Choroid plexus epithelial cell (primary cell): ENCODE results near the gene MLH3.

Experiments
- DNase-seq: peaks from one replicate; pipeline ENCODE4 v3.0.0-alpha.2; 2010; ENCODE audit warnings: low read depth
- H3K4me3 ChIP-seq: 2 replicates; pipeline ENCODE4 v1.5.1; 2011; ENCODE audit warnings: low read depth, mild to moderate bottlenecking, control low read depth, low read length, moderate library complexity
- TF ChIP-seq, protein P1 (sequence below): conservative IDR thresholded peaks from 2 replicates; pipeline ENCODE4 v1.5.1; 2011; ENCODE audit warnings: low read depth, mild to moderate bottlenecking, control low read depth, inconsistent platforms, low read length, moderate library complexity

Gene MLH3

DNA sequence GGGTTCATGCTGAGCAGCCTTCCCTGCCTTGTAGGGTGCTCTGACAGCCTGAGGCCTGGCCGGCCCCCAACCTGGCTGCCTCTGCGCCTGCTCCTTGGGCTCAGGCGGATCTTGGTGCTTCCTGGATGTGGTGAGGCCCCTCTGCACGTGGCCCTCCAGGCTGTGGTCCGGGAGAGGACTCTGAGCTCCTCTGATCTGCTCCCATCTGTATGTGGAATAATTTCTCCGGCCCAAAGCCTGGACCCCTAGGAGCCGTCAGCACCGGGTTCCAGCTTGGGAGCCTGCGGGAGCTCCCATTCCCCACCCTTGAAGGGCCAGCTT, 69.8 kb downstream of the MLH3 start:
- DNase-seq: peak; percentile 84
- no peak overlapping the region for H3K4me3 ChIP-seq
- TF ChIP-seq, protein P1, sequence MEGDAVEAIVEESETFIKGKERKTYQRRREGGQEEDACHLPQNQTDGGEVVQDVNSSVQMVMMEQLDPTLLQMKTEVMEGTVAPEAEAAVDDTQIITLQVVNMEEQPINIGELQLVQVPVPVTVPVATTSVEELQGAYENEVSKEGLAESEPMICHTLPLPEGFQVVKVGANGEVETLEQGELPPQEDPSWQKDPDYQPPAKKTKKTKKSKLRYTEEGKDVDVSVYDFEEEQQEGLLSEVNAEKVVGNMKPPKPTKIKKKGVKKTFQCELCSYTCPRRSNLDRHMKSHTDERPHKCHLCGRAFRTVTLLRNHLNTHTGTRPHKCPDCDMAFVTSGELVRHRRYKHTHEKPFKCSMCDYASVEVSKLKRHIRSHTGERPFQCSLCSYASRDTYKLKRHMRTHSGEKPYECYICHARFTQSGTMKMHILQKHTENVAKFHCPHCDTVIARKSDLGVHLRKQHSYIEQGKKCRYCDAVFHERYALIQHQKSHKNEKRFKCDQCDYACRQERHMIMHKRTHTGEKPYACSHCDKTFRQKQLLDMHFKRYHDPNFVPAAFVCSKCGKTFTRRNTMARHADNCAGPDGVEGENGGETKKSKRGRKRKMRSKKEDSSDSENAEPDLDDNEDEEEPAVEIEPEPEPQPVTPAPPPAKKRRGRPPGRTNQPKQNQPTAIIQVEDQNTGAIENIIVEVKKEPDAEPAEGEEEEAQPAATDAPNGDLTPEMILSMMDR: no peak

DNA sequence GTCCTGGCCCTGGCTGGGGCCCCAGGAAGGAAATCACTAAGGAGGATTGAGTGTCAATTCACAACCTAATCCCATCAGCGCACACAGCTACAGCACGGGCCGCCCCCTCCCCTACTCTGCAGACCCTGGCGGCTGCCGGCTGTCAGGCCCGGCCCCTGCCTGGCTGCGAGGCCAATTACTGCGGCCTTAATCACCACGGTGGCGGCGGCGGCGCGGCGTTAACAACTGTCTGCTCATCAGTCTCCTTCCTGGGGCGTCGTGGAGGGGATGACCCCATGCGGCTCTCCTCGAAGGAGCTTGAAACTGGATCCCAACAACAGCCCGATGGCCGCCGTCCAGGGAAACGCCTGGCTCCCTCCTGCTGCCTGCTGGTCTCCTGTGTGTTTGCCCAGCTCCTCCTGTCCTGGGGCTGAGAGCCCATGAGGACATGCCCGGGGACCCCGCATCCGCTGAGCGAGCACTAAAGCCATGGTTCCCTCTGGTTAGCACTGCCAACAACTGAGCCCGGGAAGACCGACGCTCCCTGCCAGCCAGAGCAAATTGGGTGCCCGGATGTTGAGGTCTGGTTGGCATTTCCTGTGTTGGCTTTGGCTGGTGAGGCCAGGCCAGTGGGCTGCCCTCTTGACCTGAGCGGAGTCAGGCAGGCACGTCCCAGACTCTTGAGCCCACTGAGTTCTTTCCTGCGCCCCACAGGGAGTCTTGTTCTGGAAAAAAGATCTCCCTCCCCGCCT, 70.4 kb downstream of the MLH3 start:
- H3K4me3 ChIP-seq: no peak overlapping the region
- peak; percentile 89 for DNase-seq
- TF ChIP-seq, protein P1: peak; percentile 27

DNA sequence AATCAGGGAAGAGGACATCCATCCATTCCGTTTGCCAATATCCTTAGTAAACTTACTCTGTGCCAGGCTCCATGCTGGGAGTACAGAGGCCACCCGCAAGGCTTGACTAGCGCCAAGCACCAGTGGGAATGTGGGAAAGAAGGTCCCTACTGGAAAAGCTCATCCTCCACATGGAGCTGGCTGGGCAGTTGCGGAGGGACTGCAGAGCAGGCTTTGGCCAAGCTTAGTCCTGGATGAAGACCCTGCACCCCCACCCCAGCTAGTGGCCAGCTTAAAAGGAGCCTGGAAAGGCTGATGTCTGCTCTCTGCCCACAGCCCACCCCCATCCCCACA, 70.9 kb downstream of the MLH3 start:
- TF ChIP-seq, protein P1: no peak
- H3K4me3 ChIP-seq: no peak overlapping the region
- peak; percentile 36 for DNase-seq

DNA sequence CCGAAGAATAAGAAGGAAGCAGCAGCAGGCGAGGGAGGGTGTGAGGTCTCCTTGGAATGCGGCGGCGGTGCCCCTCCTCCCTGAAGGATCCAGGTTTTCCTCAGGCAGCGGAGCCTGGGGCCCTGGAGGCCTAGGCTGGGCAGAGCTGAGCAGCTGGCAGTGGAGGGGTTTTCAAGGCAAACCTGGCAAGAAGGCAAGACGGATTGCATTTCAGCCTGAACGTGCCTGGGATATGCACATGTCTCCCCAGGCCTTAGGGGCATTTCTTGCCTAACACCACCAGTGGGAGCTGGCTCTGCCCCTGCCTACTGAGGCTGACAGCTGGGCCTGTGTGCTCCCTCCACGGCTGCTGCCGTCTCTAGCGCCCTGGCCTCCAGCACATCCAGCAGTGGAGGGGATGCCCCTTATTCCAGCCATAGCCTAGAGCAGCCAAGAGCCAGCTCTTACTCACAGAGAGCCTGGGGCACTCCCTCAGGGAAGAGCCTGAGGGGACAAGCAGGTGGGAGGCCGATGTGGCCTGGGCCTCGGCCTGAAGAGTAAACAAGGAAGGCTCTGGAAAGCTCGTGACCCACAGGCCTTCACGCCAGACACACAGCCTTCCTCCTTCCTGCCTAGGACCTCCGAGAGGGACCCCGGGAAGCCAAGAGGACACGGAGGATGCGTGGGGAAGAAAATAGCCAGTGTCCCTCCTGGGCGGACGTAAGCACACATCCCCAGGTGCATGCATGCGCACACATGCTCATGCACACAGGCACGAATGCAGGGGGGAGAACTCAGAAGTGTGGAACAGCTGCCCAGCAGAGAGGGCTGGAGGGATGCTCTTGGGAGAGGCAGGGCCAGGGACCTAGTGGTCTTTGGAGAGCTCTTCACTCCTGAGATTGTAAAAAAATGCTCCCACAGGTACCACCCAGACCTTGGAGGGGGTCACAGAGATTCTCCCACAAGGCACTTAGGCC, 71.5 kb downstream of the MLH3 start:
- TF ChIP-seq, protein P1: peak; percentile 37
- peak; percentile 57 for DNase-seq
- H3K4me3 ChIP-seq: no peak overlapping the region

DNA sequence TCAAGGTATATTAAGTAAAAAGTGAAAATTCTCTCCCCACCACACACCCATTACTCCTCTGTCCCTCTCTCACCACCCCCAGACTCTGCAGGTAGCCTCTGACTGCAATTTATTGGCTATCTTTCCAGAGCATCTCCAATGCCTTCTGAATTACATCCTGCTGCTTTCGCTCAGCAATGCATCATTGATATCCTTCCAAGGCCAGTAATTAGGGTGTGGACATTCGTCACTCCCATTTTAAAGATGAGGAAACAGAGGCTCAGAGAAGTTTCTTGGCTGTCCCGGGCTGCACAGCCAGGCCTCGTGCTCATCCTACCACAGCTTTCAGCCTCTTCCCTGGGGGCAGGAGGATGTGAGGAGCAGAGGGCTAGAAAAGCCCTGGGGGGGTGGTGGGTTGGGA, 72.2 kb downstream of the MLH3 start:
- no peak for DNase-seq
- no peak overlapping the region for H3K4me3 ChIP-seq
- TF ChIP-seq, protein P1: no peak

DNA sequence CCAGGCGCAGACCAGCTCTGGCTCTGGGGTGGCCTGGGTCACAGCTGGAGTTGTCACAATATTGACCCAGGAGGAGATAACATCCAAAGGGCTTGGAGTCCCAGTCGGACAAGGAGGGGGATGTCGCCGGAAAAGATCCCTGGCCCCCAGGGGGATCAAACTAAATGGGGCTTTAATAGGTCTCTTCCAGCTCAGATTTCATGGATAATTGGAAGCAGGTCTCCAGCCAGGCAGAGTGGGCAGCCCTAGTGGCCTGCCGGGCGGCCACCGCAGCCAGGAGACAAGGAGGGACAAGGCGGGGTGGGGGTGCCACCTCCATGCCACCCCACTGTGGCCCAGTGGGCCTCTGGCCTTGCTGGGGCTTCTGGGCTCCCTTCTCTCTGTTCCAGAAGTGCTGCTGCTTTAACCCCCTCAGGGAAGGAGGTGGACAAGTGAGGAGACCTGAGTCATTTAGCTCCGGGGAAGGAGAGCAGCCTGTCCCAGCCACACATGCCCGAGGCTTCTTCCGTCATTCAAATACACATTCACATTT, 72.8 kb downstream of the MLH3 start:
- H3K4me3 ChIP-seq: no peak overlapping the region
- TF ChIP-seq, protein P1: no peak
- DNase-seq: no peak
